H1 (cell line): ENCODE measurements around the gene KRTAP5-6. TPM values are rescaled to one million over a fixed set of nuclear protein-coding genes. Genes with fewer than 3 reads are reported as not detected.

Experiments
- CTCF ChIA-PET: fragments of 300-600 bp; sonication (Branson Sonifier 250); formaldehyde crosslinking; loops from one replicate; lab custom pipeline; 2021; ENCODE audit not compliant: partially characterized antibody; lab: Charles Lee
- POLR2A ChIA-PET: fragments of 300-600 bp; sonication (Branson Sonifier 250); formaldehyde crosslinking; loops from one replicate; lab custom pipeline; 2021; ENCODE audit warnings: inconsistent platforms; ENCODE audit not compliant: partially characterized antibody; lab: Charles Lee
- DNase-seq, 2 experiments: peaks; one replicate each; pipeline versions ENCODE4 v3.0.0 to v3.0.0-alpha.2; 2010 to 2022; ENCODE audit warnings: low spot score in 2 of 2, low read depth in 1 of 2, mixed read lengths in 1 of 2
- FAIRE-seq: peaks from 2 replicates; lab custom pipeline; 2011; peaks lifted over from hg19 to GRCh38; lab: Jason Lieb, UNC
- H2AFZ ChIP-seq: 2 replicates; pipeline ENCODE4 v1.8.1; 2012; ENCODE audit warnings: low read length, inconsistent platforms
- H2AK5ac ChIP-seq: 2 replicates; pipeline ENCODE4 v1.6.1; 2013; ENCODE audit warnings: low read depth, low read length
- H2BK120ac ChIP-seq: replicated peaks from 2 replicates; pipeline ENCODE3; 2013; ENCODE audit warnings: low read depth, low read length, inconsistent platforms
- H2BK12ac ChIP-seq: 2 replicates; pipeline ENCODE4 v1.6.1; 2013; ENCODE audit warnings: low read depth, low read length
- H2BK15ac ChIP-seq: 2 replicates; pipeline ENCODE4 v1.6.1; 2013; ENCODE audit warnings: low read length
- H2BK20ac ChIP-seq: 2 replicates; pipeline ENCODE4 v1.6.1; 2013; ENCODE audit warnings: low read length
- H2BK5ac ChIP-seq: 2 replicates; pipeline ENCODE4 v1.6.1; 2013; ENCODE audit warnings: low read depth, low read length
- H3K14ac ChIP-seq: 2 replicates; pipeline ENCODE4 v1.6.1; 2013; ENCODE audit warnings: inconsistent platforms; ENCODE audit not compliant: insufficient read length
- H3K18ac ChIP-seq: 2 replicates; pipeline ENCODE4 v1.6.1; 2013; ENCODE audit warnings: low read length; ENCODE audit errors: extremely low read depth
- H3K23ac ChIP-seq: 2 replicates; pipeline ENCODE4 v1.6.1; 2013; ENCODE audit warnings: inconsistent platforms; ENCODE audit not compliant: insufficient read length
- H3K23me2 ChIP-seq: 2 replicates; pipeline ENCODE4 v1.6.1; 2013; ENCODE audit warnings: low read depth, low read length
- H3K27ac ChIP-seq: 2 replicates; pipeline ENCODE4 v1.6.1; 2011; ENCODE audit warnings: low read depth, low read length, inconsistent platforms
- H3K27me3 ChIP-seq, 4 experiments: replicated peaks in 1 of 4; 1 replicate in 1 of 4; 2 replicates in 3 of 4; pipeline versions ENCODE4 v1.6.1 to v1.8.1; 2011 to 2013; ENCODE audit warnings: low read length in 3 of 4, mild to moderate bottlenecking in 3 of 4, inconsistent platforms in 2 of 4, mixed read lengths in 2 of 4, moderate library complexity in 1 of 4; ENCODE audit not compliant: control insufficient read depth in 3 of 4, insufficient read depth in 3 of 4; ENCODE audit errors: extremely low read depth in 1 of 4
- H3K36me3 ChIP-seq, 4 experiments: 2 replicates each; pipeline versions ENCODE4 v1.6.1 to v1.8.1; 2011 to 2013; ENCODE audit warnings: mild to moderate bottlenecking in 4 of 4, low read length in 3 of 4, moderate library complexity in 2 of 4, control low read depth in 1 of 4, inconsistent platforms in 1 of 4; ENCODE audit not compliant: insufficient read depth in 4 of 4, control insufficient read depth in 2 of 4
- H3K4ac ChIP-seq: replicated peaks from 2 replicates; pipeline ENCODE3; 2013; ENCODE audit warnings: low read length, low read depth, mixed read lengths, inconsistent platforms; ENCODE audit not compliant: insufficient read length
- H3K4me1 ChIP-seq, 4 experiments: replicated peaks in 1 of 4; 1 replicate in 1 of 4; 2 replicates in 3 of 4; pipeline versions ENCODE4 v1.6.1 to v1.8.1; 2011 to 2013; ENCODE audit warnings: low read length in 3 of 4, inconsistent platforms in 2 of 4, mixed read lengths in 1 of 4; ENCODE audit not compliant: insufficient read depth in 4 of 4, control insufficient read depth in 3 of 4
- H3K4me2 ChIP-seq, 2 experiments: 2 replicates each; pipeline versions ENCODE4 v1.6.1 to v1.8.1; 2011 to 2013; ENCODE audit warnings: low read depth in 2 of 2, low read length in 2 of 2, control low read depth in 1 of 2, inconsistent platforms in 1 of 2, mild to moderate bottlenecking in 1 of 2; ENCODE audit not compliant: insufficient read depth in 1 of 2
- H3K4me3 ChIP-seq, 4 experiments: fragments of 200-600, 300-600 bp in 1 of 4; sonication (generic), shearing (Covaris generic), sonication (Bioruptor Twin) in 1 of 4; 2 replicates each; pipeline versions ENCODE4 v1.5.1 to v1.8.1; 2011 to 2016; ENCODE audit warnings: low read length in 4 of 4, low read depth in 3 of 4, control low read depth in 2 of 4, inconsistent platforms in 2 of 4, mild to moderate bottlenecking in 2 of 4, mixed read lengths in 1 of 4, moderate library complexity in 1 of 4; ENCODE audit not compliant: insufficient read depth in 2 of 4; ENCODE audit errors: extremely low read depth in 1 of 4
- H3K56ac ChIP-seq: replicated peaks from 2 replicates; pipeline ENCODE3; 2013; ENCODE audit warnings: low read depth, mild to moderate bottlenecking, mixed read lengths, low read length, inconsistent platforms; ENCODE audit not compliant: insufficient read length
- H3K79me1 ChIP-seq: 2 replicates; pipeline ENCODE4 v1.6.1; 2013; ENCODE audit warnings: low read depth, low read length, control low read depth
- H3K79me2 ChIP-seq, 2 experiments: 2 replicates each; pipeline versions ENCODE4 v1.6.1 to v1.8.1; 2012 to 2013; ENCODE audit warnings: low read length in 2 of 2, mild to moderate bottlenecking in 2 of 2, inconsistent platforms in 1 of 2; ENCODE audit not compliant: insufficient read depth in 2 of 2, control insufficient read depth in 1 of 2
- H3K9ac ChIP-seq, 4 experiments: replicated peaks in 1 of 4; 1 replicate in 1 of 4; 2 replicates in 3 of 4; pipeline versions ENCODE4 v1.6.1 to v1.8.1; 2011 to 2013; ENCODE audit warnings: low read depth in 3 of 4, low read length in 3 of 4, control low read depth in 2 of 4, mild to moderate bottlenecking in 2 of 4, moderate library complexity in 2 of 4, inconsistent platforms in 1 of 4; ENCODE audit errors: extremely low read depth in 1 of 4
- H3K9me3 ChIP-seq, 2 experiments: 2 replicates each; pipeline versions ENCODE4 v1.6.1 to v1.8.1; 2012 to 2013; ENCODE audit warnings: mild to moderate bottlenecking in 2 of 2, moderate library complexity in 2 of 2, control low read depth in 1 of 2, inconsistent platforms in 1 of 2, low read depth in 1 of 2, low read length in 1 of 2, mixed read lengths in 1 of 2; ENCODE audit not compliant: insufficient read depth in 2 of 2
- H4K20me1 ChIP-seq, 2 experiments: replicated peaks in 1 of 2; 2 replicates each; pipeline versions ENCODE3 to v1.8.1; 2011 to 2013; ENCODE audit warnings: inconsistent platforms in 2 of 2, low read length in 2 of 2, mild to moderate bottlenecking in 1 of 2; ENCODE audit not compliant: insufficient read depth in 2 of 2, control insufficient read depth in 1 of 2
- H4K5ac ChIP-seq: 2 replicates; pipeline ENCODE4 v1.6.1; 2013; ENCODE audit warnings: low read length, low read depth, mixed read lengths, inconsistent platforms; ENCODE audit not compliant: insufficient read length
- H4K8ac ChIP-seq: 2 replicates; pipeline ENCODE4 v1.8.0; 2013; ENCODE audit warnings: mild to moderate bottlenecking, moderate library complexity, low read length, inconsistent platforms; ENCODE audit not compliant: insufficient read depth; ENCODE audit errors: extremely low read depth
- H4K91ac ChIP-seq: replicated peaks from 2 replicates; pipeline ENCODE3; 2013; ENCODE audit warnings: low read length, mixed read lengths, inconsistent platforms; ENCODE audit not compliant: insufficient read length
- CHD1 ChIP-seq: IDR thresholded peaks from 2 replicates; pipeline ENCODE4 v1.6.1; 2012; ENCODE audit warnings: low read depth, low read length, improper control_type of control experiment
- EZH2 ChIP-seq: fragments of 200-600 bp; sonication (generic); IDR thresholded peaks from 2 replicates; pipeline ENCODE4 v1.7.1; 2012; ENCODE audit warnings: low read depth, mild to moderate bottlenecking, moderate library complexity, low read length, inconsistent platforms; ENCODE audit not compliant: severe bottlenecking
- GTF2F1 ChIP-seq: IDR thresholded peaks from 2 replicates; pipeline ENCODE4 v1.6.1; 2012; ENCODE audit warnings: low read depth, low read length, improper control_type of control experiment, borderline replicate concordance
- HDAC6 ChIP-seq: IDR thresholded peaks from one replicate; pipeline ENCODE4 v1.7.1; 2012; ENCODE audit warnings: low read depth, mild to moderate bottlenecking, inconsistent platforms, low read length, moderate library complexity
- RAD21 ChIP-seq, 2 experiments: IDR thresholded peaks in 1 of 2; conservative IDR thresholded peaks in 1 of 2; 2 replicates each; pipeline ENCODE4 v1.6.1; 2011; ENCODE audit warnings: low read depth in 2 of 2, low read length in 2 of 2, improper control_type of control experiment in 1 of 2, inconsistent platforms in 1 of 2, mild to moderate bottlenecking in 1 of 2, moderate library complexity in 1 of 2
- SP1 ChIP-seq: IDR thresholded peaks from 2 replicates; pipeline ENCODE4 v1.6.1; 2011; ENCODE audit warnings: low read depth, low read length
- WGBS, 2 experiments: shearing (Covaris generic) in 1 of 2; methylation state at CpG; one replicate each; pipeline versions ENCODE4 v1.1.6 to v1.1.7; 2013 to 2015; ENCODE audit warnings: low lambda C conversion rate in 2 of 2, mixed read lengths in 2 of 2, inconsistent platforms in 1 of 2, low coverage in 1 of 2, missing lambda C conversion rate in 1 of 2; ENCODE audit not compliant: insufficient replicate concordance in 2 of 2, insufficient coverage in 1 of 2, insufficient read length in 1 of 2; ENCODE audit errors: extremely low coverage in 1 of 2, missing lambda C conversion rate in 1 of 2; 5-methylcytosine and 5-hydroxymethylcytosine counted together
- polyA plus RNA-seq, 7 experiments: library from polyadenylated mRNA; depleted of rRNA in 3 of 7; stranded (reverse) in 5 of 7; unstranded in 2 of 7; fragments of >200 nt in 5 of 7; fragments of 200-250 nt in 2 of 7; gene quantifications; 1 replicate in 5 of 7; 2 replicates in 1 of 7; 4 replicates in 1 of 7; pipeline versions ENCODE4 v1.2.1 to v1.2.3, GENCODE V29; 2011 to 2013; ENCODE audit warnings: missing spikeins in 2 of 7, mixed read lengths in 2 of 7
- total RNA-seq: library from RNA; stranded (reverse); fragmentation: NEBNext Ultra II Directional; extraction: Animal tissue kit (Norgen Biotek cat#: 25700); gene quantifications from 2 replicates; pipeline ENCODE4 v1.2.1, GENCODE V29; 2021
- TF ChIP-seq, protein P1 (sequence below): IDR thresholded peaks from 2 replicates; pipeline ENCODE4 v1.6.1; 2012; ENCODE audit warnings: low read length, inconsistent platforms
- TF ChIP-seq, protein P2 (sequence below): IDR thresholded peaks from 2 replicates; pipeline ENCODE4 v1.6.1; 2012; ENCODE audit warnings: inconsistent platforms

Gene KRTAP5-6
- total and polyA plus RNA-seq, 2 of the 8 experiments (the other 6 are each of a cell fraction or from before 2014, with no cell fraction given): not detected

DNA sequence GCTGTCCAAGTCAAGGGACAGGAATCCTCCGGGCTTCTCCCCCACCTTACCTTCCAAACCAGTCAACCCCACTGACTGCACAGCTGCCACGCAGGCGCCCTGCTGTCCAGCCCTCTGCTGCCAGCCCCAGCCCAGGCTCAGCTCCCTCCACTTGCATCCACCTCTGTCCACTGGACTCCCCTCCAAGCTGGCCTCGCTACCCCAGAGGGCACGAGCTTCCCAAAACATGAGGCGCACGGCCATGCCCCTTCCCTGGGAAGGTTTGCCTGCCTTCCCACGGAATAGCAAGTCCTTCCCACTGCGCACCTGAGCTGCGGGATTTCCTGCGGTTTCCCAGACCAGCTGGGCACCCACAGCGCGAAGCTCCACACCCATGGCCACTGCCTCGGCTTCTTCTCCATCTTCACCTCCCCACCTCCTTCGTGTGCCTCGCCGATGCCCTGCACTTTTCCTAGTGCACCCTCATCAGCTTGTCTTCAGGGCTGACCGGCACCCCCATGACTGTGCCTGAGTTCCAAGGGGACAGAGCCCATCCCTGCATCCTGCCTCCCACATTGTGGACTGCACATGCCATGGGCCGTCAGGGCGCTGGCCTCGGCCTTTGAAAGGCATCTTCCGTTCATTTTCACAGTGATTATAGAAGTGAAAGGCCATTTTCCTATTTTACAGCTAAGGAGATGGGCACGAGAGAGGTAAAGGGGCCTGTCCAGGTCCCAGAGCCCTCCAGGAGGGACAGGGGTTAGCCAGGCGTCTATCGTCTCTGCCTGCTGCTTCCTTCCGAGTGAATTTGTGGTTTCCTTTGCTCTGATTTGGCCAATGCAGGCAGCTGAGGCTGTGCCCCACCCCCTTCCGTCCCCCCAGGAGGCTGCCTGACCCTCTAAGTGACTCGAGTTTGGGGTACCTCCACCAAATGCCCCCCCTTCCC lies 37.0 kb downstream of the KRTAP5-6 start:
- 86% methylated on average over 28 of the region's 28 CpGs; no CpG with 5 or more reads in 1 of the 2 experiments for WGBS, 2 experiments
- H2AFZ ChIP-seq: no peak overlapping the region
- no peak for FAIRE-seq
- TF ChIP-seq SP1: no peak
- no peak for TF ChIP-seq HDAC6
- TF ChIP-seq, protein P1, sequence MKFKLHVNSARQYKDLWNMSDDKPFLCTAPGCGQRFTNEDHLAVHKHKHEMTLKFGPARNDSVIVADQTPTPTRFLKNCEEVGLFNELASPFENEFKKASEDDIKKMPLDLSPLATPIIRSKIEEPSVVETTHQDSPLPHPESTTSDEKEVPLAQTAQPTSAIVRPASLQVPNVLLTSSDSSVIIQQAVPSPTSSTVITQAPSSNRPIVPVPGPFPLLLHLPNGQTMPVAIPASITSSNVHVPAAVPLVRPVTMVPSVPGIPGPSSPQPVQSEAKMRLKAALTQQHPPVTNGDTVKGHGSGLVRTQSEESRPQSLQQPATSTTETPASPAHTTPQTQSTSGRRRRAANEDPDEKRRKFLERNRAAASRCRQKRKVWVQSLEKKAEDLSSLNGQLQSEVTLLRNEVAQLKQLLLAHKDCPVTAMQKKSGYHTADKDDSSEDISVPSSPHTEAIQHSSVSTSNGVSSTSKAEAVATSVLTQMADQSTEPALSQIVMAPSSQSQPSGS: no peak
- no peak for TF ChIP-seq GTF2F1
- no peak for TF ChIP-seq EZH2
- TF ChIP-seq RAD21 (IDR thresholded peaks at IDR 0.05 in 1 of 2, conservative IDR thresholded peaks at IDR 0.05 in 1 of 2; ENCODE audit: low read depth in 2 of 2, low read length in 2 of 2): no peak
- TF ChIP-seq CHD1: no peak
- TF ChIP-seq, protein P2, sequence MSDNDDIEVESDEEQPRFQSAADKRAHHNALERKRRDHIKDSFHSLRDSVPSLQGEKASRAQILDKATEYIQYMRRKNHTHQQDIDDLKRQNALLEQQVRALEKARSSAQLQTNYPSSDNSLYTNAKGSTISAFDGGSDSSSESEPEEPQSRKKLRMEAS: no peak

More for the DNA sequence above, 37.0 kb downstream of the KRTAP5-6 start:
- Histone ChIP-seq H3K27me3 (peaks cover 0 to 5% (median 1%) of the 10 kb centered on the region in 4 experiments; a peak in 4 of 7 replicates), H3K79me2 (peaks cover 0 to 7% of the 10 kb centered on the region in 2 experiments; a peak in 1 of 4 replicates), H2BK20ac (no peak overlapping the region), H3K4me2 (no peak overlapping the region), H3K14ac (no peak overlapping the region), H2BK5ac (no peak overlapping the region), H3K79me1 (no peaks in the 10 kb centered on the region), H3K27ac (no peak overlapping the region), H3K23me2 (peaks cover 16% of the 10 kb centered on the region), H3K36me3 (peaks cover 0 to 4% (median 0%) of the 10 kb centered on the region in 4 experiments; a peak in 1 of 8 replicates), H2BK12ac (no peak overlapping the region), H3K4me3 (no peak overlapping the region), H4K20me1 (peaks cover 2 to 10% of the 10 kb centered on the region in 2 experiments), H3K4me1 (no peaks in the 10 kb centered on the region; a peak in 1 of 7 replicates), H2BK15ac (no peak overlapping the region), H3K4ac (no peak overlapping the region), H4K5ac (no peak overlapping the region), H3K18ac (no peak overlapping the region), H2BK120ac (no peak overlapping the region), H3K9me3 (peaks cover 0 to 4% of the 10 kb centered on the region in 2 experiments; a peak in 2 of 4 replicates), H2AK5ac (no peak overlapping the region), H3K56ac (no peak overlapping the region), H4K8ac (peak overlapping the region; percentile 60), H3K23ac (no peak overlapping the region), H4K91ac (no peak overlapping the region), H3K9ac (no peak overlapping the region)
- CTCF ChIA-PET: interaction anchor here (1.0 to 2.6 kb wide), 8 partner anchors 10 to 416 kb away, joined by 3 to 13 read pairs (median 4); no protein-coding TSS in a partner anchor
- no peak for DNase-seq
- POLR2A ChIA-PET: no interaction called here
